Keratinocyte (primary cell): ENCODE results near the gene SP7. TPM values are rescaled to one million over a fixed set of nuclear protein-coding genes. Genes with fewer than 3 reads are reported as not detected.

ENCODE experiments used
- DNase-seq: peaks from one replicate; pipeline ENCODE4 v3.0.0-alpha.2; 2011; ENCODE audit warnings: low read depth, missing footprints, low spot score
- FAIRE-seq: peaks from 2 replicates; lab custom pipeline; 2011; peaks lifted over from hg19 to GRCh38; lab: Jason Lieb, UNC
- H2AFZ ChIP-seq: 2 replicates; pipeline ENCODE4 v1.6.0; 2012; ENCODE audit warnings: low read length, control low read depth, inconsistent platforms; ENCODE audit not compliant: control insufficient read depth
- H3K27ac ChIP-seq: 2 replicates; pipeline ENCODE4 v1.5.1; 2011; ENCODE audit warnings: low read length; ENCODE audit not compliant: control insufficient read depth, insufficient read depth
- H3K27me3 ChIP-seq: 3 replicates; pipeline ENCODE4 v1.6.0; 2011; ENCODE audit warnings: low read length; ENCODE audit not compliant: control insufficient read depth, insufficient read depth; ENCODE audit errors: extremely low read depth
- H3K36me3 ChIP-seq, 2 experiments: 2 replicates in 1 of 2; 3 replicates in 1 of 2; pipeline ENCODE4 v1.5.1; 2011; ENCODE audit warnings: low read length in 2 of 2, mild to moderate bottlenecking in 1 of 2; ENCODE audit not compliant: control insufficient read depth in 2 of 2, insufficient read depth in 2 of 2; ENCODE audit errors: extremely low read depth in 1 of 2
- H3K4me1 ChIP-seq: 3 replicates; pipeline ENCODE4 v1.5.1; 2011; ENCODE audit warnings: low read length; ENCODE audit not compliant: control insufficient read depth, insufficient read depth; ENCODE audit errors: extremely low read depth
- H3K4me2 ChIP-seq: 3 replicates; pipeline ENCODE4 v1.6.0; 2011; ENCODE audit warnings: low read depth, low read length; ENCODE audit not compliant: control insufficient read depth, insufficient read depth; ENCODE audit errors: extremely low read depth
- H3K4me3 ChIP-seq, 3 experiments: fragments of 200-600 bp in 1 of 3; sonication (generic) in 1 of 3; 2 replicates in 2 of 3; 3 replicates in 1 of 3; pipeline ENCODE4 v1.5.1; 2011 to 2016; ENCODE audit warnings: low read length in 3 of 3, mild to moderate bottlenecking in 3 of 3, control low read depth in 2 of 3, inconsistent platforms in 1 of 3, low read depth in 1 of 3, mixed read lengths in 1 of 3, mixed run types in 1 of 3, moderate library complexity in 1 of 3; ENCODE audit not compliant: control insufficient read depth in 2 of 3, insufficient read depth in 2 of 3; ENCODE audit errors: extremely low read depth in 1 of 3
- H3K79me2 ChIP-seq: 2 replicates; pipeline ENCODE4 v1.6.0; 2012; ENCODE audit warnings: low read length; ENCODE audit not compliant: control insufficient read depth, insufficient read depth
- H3K9ac ChIP-seq: 3 replicates; pipeline ENCODE4 v1.6.0; 2011; ENCODE audit warnings: low read length; ENCODE audit not compliant: control insufficient read depth, insufficient read depth; ENCODE audit errors: extremely low read depth
- H3K9me1 ChIP-seq: 3 replicates; pipeline ENCODE4 v1.6.0; 2011; ENCODE audit warnings: low read length; ENCODE audit not compliant: control insufficient read depth, insufficient read depth; ENCODE audit errors: extremely low read depth
- H3K9me3 ChIP-seq: 2 replicates; pipeline ENCODE4 v1.5.1; 2012; ENCODE audit warnings: low read depth, low read length; ENCODE audit not compliant: control insufficient read depth
- H4K20me1 ChIP-seq: 3 replicates; pipeline ENCODE4 v1.6.0; 2011; ENCODE audit warnings: low read length; ENCODE audit not compliant: control insufficient read depth, insufficient read depth; ENCODE audit errors: extremely low read depth
- EZH2 ChIP-seq: IDR thresholded peaks from one replicate; pipeline ENCODE4 v1.6.1; 2012; ENCODE audit warnings: inconsistent platforms, mild to moderate bottlenecking, low read length, moderate library complexity
- dilution Hi-C: fragments of 300-500 bp; cut with MboI; formaldehyde crosslinking; loops from one replicate; pipeline ENCODE4 v1.7.0; 2020; ENCODE audit warnings: low sequenced_read_pairs; ENCODE audit not compliant: extremely low pct_ligation_motif_present
- polyA plus RNA-seq, 5 experiments: library from polyadenylated mRNA; depleted of rRNA in 3 of 5; stranded (reverse) in 3 of 5; stranded (forward) in 1 of 5; unstranded in 1 of 5; fragments of >200 nt; gene quantifications; 1 replicate in 1 of 5; 2 replicates in 3 of 5; 3 replicates in 1 of 5; pipeline versions ENCODE4 v1.2.1 to v1.2.3, GENCODE V29; 2011 to 2012; ENCODE audit warnings: missing spikeins in 2 of 5, low read depth in 1 of 5, low replicate concordance in 1 of 5
- TF ChIP-seq, protein P1 (sequence below), 3 experiments: IDR thresholded peaks in 1 of 3; conservative IDR thresholded peaks in 1 of 3; optimal IDR thresholded peaks in 1 of 3; 2 replicates in 2 of 3; 3 replicates in 1 of 3; pipeline versions ENCODE3 to v1.5.1; 2011; ENCODE audit warnings: low read length in 3 of 3, mild to moderate bottlenecking in 3 of 3, moderate library complexity in 2 of 3, control low read depth in 1 of 3, inconsistent platforms in 1 of 3; ENCODE audit not compliant: insufficient read depth in 2 of 3; ENCODE audit errors: extremely low read depth in 1 of 3

SP7 gene
- polyA plus RNA-seq, 1 donor (not counting 4 experiments of a cell fraction or from before 2014, with no cell fraction given): not detected

DNA sequence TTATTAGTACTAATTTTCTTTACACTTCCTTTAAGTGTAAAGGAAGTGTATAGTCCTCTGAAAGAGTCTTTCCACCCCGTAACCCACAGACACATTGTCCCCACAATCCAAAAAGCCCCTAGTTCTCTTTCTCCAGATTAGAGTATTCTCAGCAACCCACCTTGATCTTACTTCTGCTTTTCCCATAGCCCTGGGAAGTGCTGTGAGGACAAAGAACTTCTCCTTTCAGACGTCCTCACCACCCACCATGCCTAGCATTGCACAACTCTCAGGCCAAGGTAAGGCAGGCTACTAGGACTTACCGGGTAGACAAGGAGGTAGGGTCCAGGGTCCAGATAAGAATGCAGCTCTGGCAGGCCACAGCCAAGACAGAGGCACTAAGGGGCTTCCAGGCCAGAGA, 22.2 kb downstream of the SP7 start:
- Histone ChIP-seq H2AFZ (no peak overlapping the region), H3K27ac (no peak overlapping the region), H3K4me1 (no peaks in the 10 kb centered on the region), H3K9me3 (no peaks in the 10 kb centered on the region), H4K20me1 (no peaks in the 10 kb centered on the region), H3K9ac (no peak overlapping the region), H3K9me1 (no peaks in the 10 kb centered on the region), H3K79me2 (no peaks in the 10 kb centered on the region), H3K4me2 (no peak overlapping the region), H3K4me3 (no peak overlapping the region), H3K36me3 (peaks cover 17 to 19% of the 10 kb centered on the region in 2 experiments), H3K27me3 (no peaks in the 10 kb centered on the region)
- TF ChIP-seq, protein P1, sequence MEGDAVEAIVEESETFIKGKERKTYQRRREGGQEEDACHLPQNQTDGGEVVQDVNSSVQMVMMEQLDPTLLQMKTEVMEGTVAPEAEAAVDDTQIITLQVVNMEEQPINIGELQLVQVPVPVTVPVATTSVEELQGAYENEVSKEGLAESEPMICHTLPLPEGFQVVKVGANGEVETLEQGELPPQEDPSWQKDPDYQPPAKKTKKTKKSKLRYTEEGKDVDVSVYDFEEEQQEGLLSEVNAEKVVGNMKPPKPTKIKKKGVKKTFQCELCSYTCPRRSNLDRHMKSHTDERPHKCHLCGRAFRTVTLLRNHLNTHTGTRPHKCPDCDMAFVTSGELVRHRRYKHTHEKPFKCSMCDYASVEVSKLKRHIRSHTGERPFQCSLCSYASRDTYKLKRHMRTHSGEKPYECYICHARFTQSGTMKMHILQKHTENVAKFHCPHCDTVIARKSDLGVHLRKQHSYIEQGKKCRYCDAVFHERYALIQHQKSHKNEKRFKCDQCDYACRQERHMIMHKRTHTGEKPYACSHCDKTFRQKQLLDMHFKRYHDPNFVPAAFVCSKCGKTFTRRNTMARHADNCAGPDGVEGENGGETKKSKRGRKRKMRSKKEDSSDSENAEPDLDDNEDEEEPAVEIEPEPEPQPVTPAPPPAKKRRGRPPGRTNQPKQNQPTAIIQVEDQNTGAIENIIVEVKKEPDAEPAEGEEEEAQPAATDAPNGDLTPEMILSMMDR (optimal IDR thresholded peaks at IDR 0.05 in 1 of 3, IDR thresholded peaks at IDR 0.05 in 1 of 3, conservative IDR thresholded peaks at IDR 0.05 in 1 of 3; ENCODE audit: extremely low read depth in 1 of 3, insufficient read depth in 2 of 3, low read length in 3 of 3): no peak
- no peak for TF ChIP-seq EZH2
- FAIRE-seq (no peak), DNase-seq (no peak)
- dilution Hi-C loops: no loop called here

DNA sequence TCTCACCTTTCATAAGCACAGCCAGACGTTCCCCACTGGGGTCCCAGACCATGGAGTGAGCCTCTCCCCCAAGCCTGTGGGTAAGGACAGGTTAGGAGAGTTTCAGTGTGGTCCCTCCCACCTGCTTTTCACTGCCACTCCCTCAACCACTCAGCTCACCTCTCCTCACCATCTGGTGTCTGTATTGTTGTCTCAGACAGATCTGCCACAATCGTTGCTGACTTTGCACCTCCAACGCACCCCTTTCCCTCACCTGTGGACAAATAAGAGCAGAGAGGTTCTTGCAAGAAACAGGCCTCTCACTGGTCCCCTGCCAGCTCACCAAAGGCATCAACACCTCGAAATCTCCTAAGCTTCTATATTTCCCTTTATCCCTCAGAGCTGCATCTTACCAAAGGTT, 27.9 kb downstream of the SP7 start:
- FAIRE-seq: no peak
- Histone ChIP-seq H2AFZ (no peak overlapping the region), H3K4me3 (no peak overlapping the region), H3K9me1 (no peaks in the 10 kb centered on the region), H3K4me2 (no peak overlapping the region), H3K9me3 (no peaks in the 10 kb centered on the region), H3K27ac (no peak overlapping the region), H3K9ac (no peak overlapping the region), H3K4me1 (no peaks in the 10 kb centered on the region), H3K27me3 (no peaks in the 10 kb centered on the region), H3K36me3 (peaks cover 24 to 41% of the 10 kb centered on the region in 2 experiments), H3K79me2 (no peaks in the 10 kb centered on the region), H4K20me1 (no peaks in the 10 kb centered on the region)
- dilution Hi-C loops: no loop called here
- DNase-seq: no peak
- no peak for TF ChIP-seq EZH2
- TF ChIP-seq, protein P1 (optimal IDR thresholded peaks at IDR 0.05 in 1 of 3, IDR thresholded peaks at IDR 0.05 in 1 of 3, conservative IDR thresholded peaks at IDR 0.05 in 1 of 3; ENCODE audit: extremely low read depth in 1 of 3, insufficient read depth in 2 of 3, low read length in 3 of 3): no peak
